ENCODE measurements around the gene SCNN1B.
A peak's percentile ranks its signal among the peaks of the same experiment; 100 is the strongest.
"Not testable (repeated sequence)": the region's sequence is repeated elsewhere in the genome, so short reads cannot be mapped to it uniquely, and the experiment has no call there.

The SCNN1B gene

GRCh38 chr16:23359092-23359760 is 57.1 kb downstream of the SCNN1B start:
- no peak for TF ChIP-seq CTCF (conservative IDR thresholded peaks at IDR 0.05; ENCODE audit: control insufficient read depth, insufficient read depth, low read depth, low read length)
- H3K4me3 ChIP-seq (ENCODE audit: control insufficient read depth, low read depth, low read length), result no peak overlapping the region
- DNase-seq (ENCODE audit: low read depth), result no peak

- no peak for TF ChIP-seq CTCF (conservative IDR thresholded peaks at IDR 0.05; ENCODE audit: control insufficient read depth, insufficient read depth, low read depth, low read length)
- DNase-seq (ENCODE audit: low read depth), result no peak
- H3K4me3 ChIP-seq (ENCODE audit: control insufficient read depth, low read depth, low read length), result no peak overlapping the region
These were observed 60.6 kb downstream of the SCNN1B start for GRCh38 chr16:23362460-23363317.

GRCh38 chr16:23365602-23366240 is 63.6 kb downstream of the SCNN1B start:
- TF ChIP-seq CTCF (conservative IDR thresholded peaks at IDR 0.05; ENCODE audit: control insufficient read depth, insufficient read depth, low read depth, low read length), result no peak
- no peak for DNase-seq (ENCODE audit: low read depth)
- H3K4me3 ChIP-seq (ENCODE audit: control insufficient read depth, low read depth, low read length), result no peak overlapping the region

- not testable (repeated sequence) for H3K4me3 ChIP-seq (ENCODE audit: control insufficient read depth, low read depth, low read length); DNase-seq (ENCODE audit: low read depth)
These were observed 64.2 kb downstream of the SCNN1B start for GRCh38 chr16:23366341-23366740.

- no peak for TF ChIP-seq CTCF (conservative IDR thresholded peaks at IDR 0.05; ENCODE audit: control insufficient read depth, insufficient read depth, low read depth, low read length)
- no peak overlapping the region for H3K4me3 ChIP-seq (ENCODE audit: control insufficient read depth, low read depth, low read length)
- no peak for DNase-seq (ENCODE audit: low read depth)
These were observed 65.5 kb downstream of the SCNN1B start for GRCh38 chr16:23367564-23367963.

- TF ChIP-seq CTCF (conservative IDR thresholded peaks at IDR 0.05; ENCODE audit: control insufficient read depth, insufficient read depth, low read depth, low read length), result no peak
- no peak overlapping the region for H3K4me3 ChIP-seq (ENCODE audit: control insufficient read depth, low read depth, low read length)
- no peak for DNase-seq (ENCODE audit: low read depth)
These were observed 65.9 kb downstream of the SCNN1B start for GRCh38 chr16:23367988-23368387.

- TF ChIP-seq CTCF (conservative IDR thresholded peaks at IDR 0.05; ENCODE audit: control insufficient read depth, insufficient read depth, low read depth, low read length), result no peak
- peak; percentile 9 for DNase-seq (ENCODE audit: low read depth)
- H3K4me3 ChIP-seq (ENCODE audit: control insufficient read depth, low read depth, low read length), result no peak overlapping the region
These were observed 66.4 kb downstream of the SCNN1B start for GRCh38 chr16:23368469-23368868.

Data from fibroblast of mammary gland (primary cell).